PC-9 (cell line): ENCODE measurements around the gene TOR4A. TPM values are rescaled to one million over a fixed set of nuclear protein-coding genes. Genes with fewer than 3 reads are reported as not detected.
"Not testable (repeated sequence)": the region's sequence is repeated elsewhere in the genome, so short reads cannot be mapped to it uniquely, and the experiment has no call there.

Experiments
- BruUV-seq: library from RNA; stranded (reverse); fragments of 400-500 nt; replicated peaks from 2 replicates; lab custom pipeline; 2021; lab: Mats Ljungman, UMichigan
- CTCF ChIA-PET: fragments of 300-600 bp; sonication (Branson Sonifier 250); formaldehyde crosslinking; loops from one replicate; lab custom pipeline; 2022; ENCODE audit warnings: antibody characterized with exemption; lab: Charles Lee
- POLR2A ChIA-PET: fragments of 300-600 bp; sonication (Branson Sonifier 250); formaldehyde crosslinking; loops from one replicate; lab custom pipeline; 2022; ENCODE audit warnings: antibody characterized with exemption; ENCODE audit not compliant: unreplicated experiment; lab: Charles Lee
- DNase-seq, 2 experiments: peaks; one replicate each; pipeline versions ENCODE4 v3.0.0 to v3.0.0-alpha.2; 2015 to 2022; ENCODE audit warnings: mixed read lengths in 1 of 2
- H2AFZ ChIP-seq: fragments of 200-600 bp; sonication (generic); 2 replicates; pipeline ENCODE4 v1.8.1; 2017; ENCODE audit warnings: antibody characterized with exemption
- H3F3A ChIP-seq: fragments of 200-600 bp; sonication (generic); 2 replicates; pipeline ENCODE4 v1.8.1; 2017; ENCODE audit warnings: antibody characterized with exemption, mild to moderate bottlenecking, low read depth; ENCODE audit not compliant: insufficient read depth
- H3K27ac ChIP-seq: fragments of 200-600 bp; sonication (generic); 2 replicates; pipeline ENCODE4 v1.6.1; 2016; ENCODE audit warnings: mixed run types
- H3K27me3 ChIP-seq: fragments of 200-600 bp; sonication (generic); 2 replicates; pipeline ENCODE4 v1.6.1; 2016; ENCODE audit warnings: low read depth, mixed run types; ENCODE audit not compliant: insufficient read depth
- H3K36me3 ChIP-seq: fragments of 200-600 bp; sonication (generic); 2 replicates; pipeline ENCODE4 v1.6.1; 2016; ENCODE audit warnings: low read depth, mixed run types
- H3K4me1 ChIP-seq: fragments of 200-600 bp; sonication (generic); replicated peaks from 2 replicates; pipeline ENCODE4 v1.6.1; 2016; ENCODE audit warnings: mixed run types; ENCODE audit not compliant: insufficient read depth
- H3K4me2 ChIP-seq: fragments of 200-600 bp; sonication (generic); 2 replicates; pipeline ENCODE4 v1.6.1; 2017; ENCODE audit warnings: mixed run types
- H3K4me3 ChIP-seq: fragments of 200-600 bp; sonication (generic); 2 replicates; pipeline ENCODE4 v1.6.1; 2016; ENCODE audit warnings: mixed run types
- H3K79me2 ChIP-seq: fragments of 200-600 bp; sonication (generic); 2 replicates; pipeline ENCODE4 v1.6.1; 2017; ENCODE audit warnings: low read depth, mixed run types
- H3K9me2 ChIP-seq: fragments of 200-600 bp; sonication (generic); 2 replicates; pipeline ENCODE4 v1.8.1; 2017; ENCODE audit warnings: mild to moderate bottlenecking; ENCODE audit not compliant: insufficient read depth
- H3K9me3 ChIP-seq: fragments of 200-600 bp; sonication (generic); 2 replicates; pipeline ENCODE4 v1.8.1; 2016; ENCODE audit warnings: low read depth; ENCODE audit not compliant: insufficient read depth
- H4K20me1 ChIP-seq: fragments of 200-600 bp; sonication (generic); 2 replicates; pipeline ENCODE4 v1.8.1; 2017; ENCODE audit not compliant: insufficient read depth
- CTCF ChIP-seq: fragments of 200-600 bp; sonication (generic); conservative IDR thresholded peaks from 2 replicates; pipeline ENCODE4 v1.6.1; 2017; ENCODE audit warnings: mixed run types, antibody characterized with exemption, mild to moderate bottlenecking, moderate library complexity
- EZH2 ChIP-seq: fragments of 200-600 bp; sonication (generic); IDR thresholded peaks from 2 replicates; pipeline ENCODE4 v1.8.0; 2017; ENCODE audit warnings: antibody characterized with exemption, low read depth
- intact Hi-C: fragments of 100-400 bp; cut with micrococcal nuclease; formaldehyde crosslinking; loops from one replicate; pipeline ENCODE4 v1.10.0; 2022; ENCODE audit not compliant: unreplicated experiment
- total RNA-seq: library from RNA; stranded (reverse); gene quantifications from 2 replicates; pipeline ENCODE4 v1.2.3, GENCODE V29; 2021

Gene TOR4A
- total RNA-seq, 1 experiment from 2014 or later = 48.9 TPM

GRCh38 chr9:137236936-137237421, 40.5 kb upstream of the TOR4A start:
- Histone ChIP-seq H4K20me1 (peaks cover 4% of the 10 kb centered on the region), H3F3A (peaks cover 12% of the 10 kb centered on the region), H2AFZ (no peak overlapping the region), H3K36me3 (0 out of 2 replicates have a peak, but pooled peaks cover 4% of the 10 kb centered on the region), H3K27ac (no peak overlapping the region), H3K4me3 (no peak overlapping the region), H3K79me2 (peaks cover 34% of the 10 kb centered on the region), H3K9me3 (no peaks in the 10 kb centered on the region), H3K27me3 (no peaks in the 10 kb centered on the region), H3K4me1 (peaks cover 25% of the 10 kb centered on the region), H3K9me2 (no peaks in the 10 kb centered on the region), H3K4me2 (no peak overlapping the region)
- no TSS peak for BruUV-seq
- DNase-seq = no peak
- intact Hi-C loops = no loop called here
- TF ChIP-seq CTCF = no peak
- no peak for TF ChIP-seq EZH2
- CTCF ChIA-PET = interaction anchor here (0.6 to 1.8 kb wide), 22 partner anchors 10 to 459 kb away, joined by 3 to 13 read pairs (median 4); partner anchors contain the start of genes NELFB, RNF224, TOR4A and TPRN
- POLR2A ChIA-PET = interaction anchor here (0.6 to 0.8 kb wide), 5 partner anchors 34 to 479 kb away, joined by 3 to 15 read pairs (median 7); no protein-coding TSS in a partner anchor

- CTCF ChIA-PET = interaction anchor here (0.6 to 1.8 kb wide), 3 partner anchors 110 to 339 kb away, joined by 3 to 6 read pairs (median 4); no protein-coding TSS in a partner anchor
- Histone ChIP-seq H3K4me3 (no peak overlapping the region; the same call in 1 of the 2 replicates), H3K9me3 (no peaks in the 10 kb centered on the region), H3K36me3 (0 out of 2 replicates have a peak, but pooled peaks cover 15% of the 10 kb centered on the region), H3K79me2 (peaks cover 45% of the 10 kb centered on the region), H3K9me2 (no peaks in the 10 kb centered on the region), H2AFZ (no peak overlapping the region), H3K4me1 (peaks cover 34% of the 10 kb centered on the region), H3K4me2 (0 out of 2 replicates have a peak overlapping the region, but pooled peaks have one; percentile 93), H3K27me3 (no peaks in the 10 kb centered on the region), H3K27ac (no peak overlapping the region), H3F3A (peaks cover 23% of the 10 kb centered on the region), H4K20me1 (peaks cover 15% of the 10 kb centered on the region)
- intact Hi-C loops = no loop called here
- peak in 1 of 2 experiments; percentile 72 for DNase-seq
- POLR2A ChIA-PET = interaction anchor here (0.5 to 0.6 kb wide), 5 partner anchors 13 to 356 kb away, joined by 3 to 6 read pairs (median 4); partner anchors contain the start of gene CYSRT1
- TF ChIP-seq EZH2 (no peak), CTCF (no peak)
- no TSS peak for BruUV-seq
These were observed 39.5 kb upstream of the TOR4A start for GRCh38 chr9:137237759-137238726.

GRCh38 chr9:137239541-137240200, 37.9 kb upstream of the TOR4A start:
- H3K4me1 ChIP-seq = peaks cover 39% of the 10 kb centered on the region
- H2AFZ ChIP-seq = peak overlapping the region; percentile 89
- not testable (repeated sequence) for H3K9me3 ChIP-seq, H3K9me2 ChIP-seq, H3K27me3 ChIP-seq, DNase-seq
- peak overlapping the region; percentile 93 for H3K4me2 ChIP-seq
- H3F3A ChIP-seq = peaks cover 39% of the 10 kb centered on the region
- H4K20me1 ChIP-seq = peaks cover 29% of the 10 kb centered on the region
- peaks cover 21% of the 10 kb centered on the region; the same call in 1 of the 2 replicates for H3K36me3 ChIP-seq
- H3K4me3 ChIP-seq = peak overlapping the region; percentile 70
- intact Hi-C loops = loop anchor here (2.0 to 5.0 kb wide), 3 partner anchors 37 to 447 kb away; partner anchors contain the start of genes TMEM141 and TOR4A
- H3K79me2 ChIP-seq = peaks cover 56% of the 10 kb centered on the region
- H3K27ac ChIP-seq = peak overlapping the region; percentile 82
- CTCF ChIA-PET = interaction anchor here (0.8 kb wide), 2 partner anchors 33 to 193 kb away, joined by 4 to 7 read pairs; no protein-coding TSS in a partner anchor
- POLR2A ChIA-PET = interaction anchor here (0.7 to 1.8 kb wide), 6 partner anchors 15 to 193 kb away, joined by 4 to 19 read pairs (median 8); partner anchors contain the start of gene NELFB
- TSS peak; percentile 50 for BruUV-seq
